Breast epithelium (tissue), 4 donors: ENCODE results near the gene AP3S2. TPM values are rescaled to one million over a fixed set of nuclear protein-coding genes. Genes with fewer than 3 reads are reported as not detected.
"Not testable (repeated sequence)": the region's sequence is repeated elsewhere in the genome, so short reads cannot be mapped to it uniquely, and the experiment has no call there.

Experiments used
- DNase-seq, 2 donors: peaks; one replicate each; pipeline ENCODE4 v3.0.0-alpha.2; 2019; ENCODE audit warnings: low spot score in 2 of 2
- H3K27ac ChIP-seq, 2 donors: fragments of 200-600 bp; sonication (generic) in 1 of 2; one replicate each; pipeline ENCODE4 v1.5.1; 2016 to 2019; ENCODE audit warnings: mild to moderate bottlenecking in 1 of 2
- H3K27me3 ChIP-seq, 2 donors: fragments of 200-600 bp; sonication (generic) in 1 of 2; one replicate each; pipeline versions ENCODE4 v1.5.1 to v1.6.0; 2017 to 2019; ENCODE audit warnings: control low read depth in 1 of 2, mild to moderate bottlenecking in 1 of 2
- H3K36me3 ChIP-seq: fragments of 200-600 bp; one replicate; pipeline ENCODE4 v1.5.1; 2019
- H3K4me1 ChIP-seq, 2 donors: fragments of 200-600 bp; sonication (generic); one replicate each; pipeline ENCODE4 v1.5.1; 2016 to 2019; ENCODE audit warnings: control low read depth in 1 of 2
- H3K4me3 ChIP-seq, 3 donors: fragments of 200-600 bp; sonication (generic); 1 replicate in 2 of 3; 2 replicates in 1 of 3; pipeline ENCODE4 v1.5.1; 2016 to 2019; ENCODE audit warnings: mild to moderate bottlenecking in 3 of 3, moderate library complexity in 2 of 3
- H3K9me3 ChIP-seq, 2 donors: fragments of 200-600 bp; sonication (generic) in 1 of 2; one replicate each; pipeline ENCODE4 v1.5.1; 2016 to 2019; ENCODE audit warnings: control low read depth in 1 of 2
- POLR2A ChIP-seq: fragments of 450-650 bp; IDR thresholded peaks from one replicate; pipeline ENCODE4 v1.6.1; 2016; ENCODE audit warnings: antibody characterized with exemption, mild to moderate bottlenecking, moderate library complexity
- POLR2AphosphoS5 ChIP-seq, 3 donors: sonication (generic); formaldehyde crosslinking; IDR thresholded peaks; one replicate each; pipeline ENCODE4 v1.6.1; 2017; ENCODE audit warnings: antibody characterized with exemption in 3 of 3
- intact Hi-C: fragments of 100-400 bp; cut with DNase I; formaldehyde crosslinking; loops from one replicate; pipeline ENCODE4 v1.15.1; 2023; ENCODE audit warnings: low total_unique reads
- total RNA-seq, 3 donors: library from RNA; depleted of rRNA; stranded (reverse); fragments of >200 nt; gene quantifications; one replicate each; pipeline ENCODE4 v1.1.0, GENCODE V29; 2016
- TF ChIP-seq, protein P1 (sequence below), 3 donors: fragments of 450-650 bp; IDR thresholded peaks; one replicate each; pipeline ENCODE4 v1.5.1; 2016 to 2017; ENCODE audit warnings: antibody characterized with exemption in 3 of 3, mild to moderate bottlenecking in 3 of 3, moderate library complexity in 3 of 3

Gene AP3S2
- total RNA-seq, 3 donors from 2014 or later = 37.4 to 57.4 (median 52.8) TPM

DNA sequence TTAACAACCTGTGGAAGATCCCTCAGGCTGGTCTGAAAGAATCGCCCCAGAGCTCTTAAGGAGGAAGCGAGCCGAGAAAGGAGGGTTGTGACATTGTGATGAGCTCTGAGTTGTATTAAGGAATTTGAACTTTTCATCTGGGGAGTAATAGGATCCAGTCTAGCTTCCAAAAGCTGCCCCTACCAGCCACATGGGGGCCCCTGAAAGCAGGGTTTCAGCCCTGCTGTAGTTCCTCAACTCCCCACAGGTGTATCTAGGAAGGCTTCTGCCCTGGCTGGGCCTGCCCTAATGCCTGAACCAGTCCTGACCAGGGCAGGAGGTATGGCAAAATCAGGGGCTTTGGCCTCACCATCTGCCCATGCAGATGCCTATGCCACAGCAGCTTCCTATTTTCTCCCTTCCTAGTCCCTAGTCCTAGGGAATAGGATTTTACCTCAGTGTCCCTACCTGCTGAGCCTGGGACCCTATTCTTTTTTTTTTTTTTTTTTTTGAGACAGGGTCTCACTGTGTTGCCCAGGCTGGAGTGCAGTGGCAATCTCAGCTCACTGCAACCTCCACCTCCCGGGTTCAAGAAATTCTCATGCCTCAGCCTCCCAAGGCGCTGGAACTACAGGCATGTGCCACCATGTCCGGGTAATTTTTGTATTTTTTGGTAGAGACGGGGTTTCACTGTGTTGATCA is 5.0 kb upstream of the AP3S2 start:
- Histone ChIP-seq H3K4me3 (no peak overlapping the region), H3K27me3 (no peaks in the 10 kb centered on the region), H3K36me3 (no peaks in the 10 kb centered on the region), H3K9me3 (no peaks in the 10 kb centered on the region), H3K4me1 (no peaks in the 10 kb centered on the region), H3K27ac (no peak overlapping the region)
- DNase-seq = no peak
- intact Hi-C loops = loop anchor here (10.0 kb wide), 1 partner anchor 176 kb away; no protein-coding TSS in a partner anchor
- TF ChIP-seq, protein P1, sequence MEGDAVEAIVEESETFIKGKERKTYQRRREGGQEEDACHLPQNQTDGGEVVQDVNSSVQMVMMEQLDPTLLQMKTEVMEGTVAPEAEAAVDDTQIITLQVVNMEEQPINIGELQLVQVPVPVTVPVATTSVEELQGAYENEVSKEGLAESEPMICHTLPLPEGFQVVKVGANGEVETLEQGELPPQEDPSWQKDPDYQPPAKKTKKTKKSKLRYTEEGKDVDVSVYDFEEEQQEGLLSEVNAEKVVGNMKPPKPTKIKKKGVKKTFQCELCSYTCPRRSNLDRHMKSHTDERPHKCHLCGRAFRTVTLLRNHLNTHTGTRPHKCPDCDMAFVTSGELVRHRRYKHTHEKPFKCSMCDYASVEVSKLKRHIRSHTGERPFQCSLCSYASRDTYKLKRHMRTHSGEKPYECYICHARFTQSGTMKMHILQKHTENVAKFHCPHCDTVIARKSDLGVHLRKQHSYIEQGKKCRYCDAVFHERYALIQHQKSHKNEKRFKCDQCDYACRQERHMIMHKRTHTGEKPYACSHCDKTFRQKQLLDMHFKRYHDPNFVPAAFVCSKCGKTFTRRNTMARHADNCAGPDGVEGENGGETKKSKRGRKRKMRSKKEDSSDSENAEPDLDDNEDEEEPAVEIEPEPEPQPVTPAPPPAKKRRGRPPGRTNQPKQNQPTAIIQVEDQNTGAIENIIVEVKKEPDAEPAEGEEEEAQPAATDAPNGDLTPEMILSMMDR (IDR thresholded peaks at IDR 0.05) = peak in 2 of 3 donors; percentile 68 to 77
- TF ChIP-seq POLR2A = no peak

DNA sequence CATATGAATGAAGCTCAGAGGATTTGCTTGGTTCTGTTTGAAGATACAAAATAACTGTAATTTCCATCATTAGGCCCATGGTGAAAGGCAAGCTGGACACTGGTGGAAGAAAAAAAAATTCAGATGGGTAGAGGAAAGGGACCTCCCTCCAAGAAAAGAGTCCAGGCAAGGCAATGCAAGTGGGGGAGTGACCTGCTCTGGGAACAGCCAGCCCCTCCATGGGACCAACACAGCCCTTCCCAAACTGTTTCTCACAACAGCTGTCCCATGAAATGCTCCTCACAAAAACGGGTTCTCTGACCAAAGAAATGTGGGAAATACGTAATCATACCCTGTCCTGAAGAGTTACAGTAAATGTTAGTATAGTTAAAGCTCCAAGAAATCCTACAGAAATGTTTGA is 4.4 kb upstream of the AP3S2 start:
- Histone ChIP-seq H3K27ac (no peak overlapping the region), H3K9me3 (no peaks in the 10 kb centered on the region), H3K36me3 (no peaks in the 10 kb centered on the region), H3K4me3 (no peak overlapping the region), H3K4me1 (no peaks in the 10 kb centered on the region), H3K27me3 (no peaks in the 10 kb centered on the region)
- intact Hi-C loops = loop anchor here (10.0 kb wide), 1 partner anchor 177 kb away; no protein-coding TSS in a partner anchor
- no peak for DNase-seq
- TF ChIP-seq, protein P1 (IDR thresholded peaks at IDR 0.05) = no peak
- TF ChIP-seq POLR2AphosphoS5 (IDR thresholded peaks at IDR 0.05) (no peak), POLR2A (no peak)

DNA sequence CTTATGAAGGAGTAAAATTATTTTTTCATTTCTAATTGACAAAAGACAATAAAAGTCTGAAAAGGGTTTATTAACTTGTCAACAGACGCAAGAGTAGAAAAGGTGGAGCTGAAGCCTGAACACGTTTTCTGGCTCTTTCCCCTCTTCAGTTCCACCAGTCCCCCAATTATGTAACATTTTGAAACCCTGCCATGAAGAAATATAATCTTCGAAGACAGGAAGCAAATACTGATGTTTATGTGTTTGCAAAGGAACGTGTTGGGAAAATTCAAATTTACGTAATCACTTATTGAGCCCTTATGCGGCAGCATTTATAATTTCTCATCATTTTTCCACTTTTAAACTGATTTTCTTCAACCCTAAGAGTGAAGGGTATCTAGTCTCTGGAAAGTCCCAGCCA is 767 bp downstream of the AP3S2 start:
- intact Hi-C loops = loop anchor here (10.0 kb wide), 1 partner anchor 182 kb away; no protein-coding TSS in a partner anchor
- no peak for TF ChIP-seq POLR2AphosphoS5 (IDR thresholded peaks at IDR 0.05)
- no peak for TF ChIP-seq POLR2A
- TF ChIP-seq, protein P1 (IDR thresholded peaks at IDR 0.05) = no peak
- H3K36me3 ChIP-seq = no peaks in the 10 kb centered on the region
- no peak for DNase-seq
- no peaks in the 10 kb centered on the region for H3K27me3 ChIP-seq
- peak overlapping the region; percentile 76 to 95 (median 87) for H3K4me3 ChIP-seq
- H3K4me1 ChIP-seq = no peaks in the 10 kb centered on the region
- H3K9me3 ChIP-seq = no peaks in the 10 kb centered on the region
- H3K27ac ChIP-seq = peak overlapping the region; percentile 92 to 93

DNA sequence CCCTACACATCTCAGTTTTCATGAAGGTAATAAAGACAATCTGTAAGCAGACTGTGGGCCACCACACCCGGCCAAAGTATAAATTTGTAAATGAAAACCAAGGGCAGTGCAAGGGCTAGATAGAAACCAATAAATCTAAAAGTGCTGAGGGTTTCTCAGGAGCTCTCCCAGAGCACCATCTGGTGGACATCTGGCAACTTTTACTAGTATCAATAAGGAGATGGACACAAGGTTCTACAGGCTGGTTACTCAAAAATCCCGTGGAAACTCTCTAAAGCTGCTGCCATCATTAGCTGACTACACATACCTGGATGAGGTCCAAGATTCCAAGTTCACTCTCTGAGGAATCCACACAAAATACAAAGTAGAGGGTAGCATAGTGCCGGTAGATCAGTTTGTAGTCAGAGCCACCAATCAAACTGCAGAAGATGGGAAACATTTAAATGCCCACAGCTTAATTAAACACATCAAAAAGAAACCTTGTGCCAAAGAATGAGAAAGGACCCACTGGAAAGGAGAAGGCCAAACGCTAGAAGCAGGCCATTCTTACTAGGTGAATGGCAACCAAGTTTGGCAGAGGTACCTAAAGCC is 5.5 kb downstream of the AP3S2 start:
- no peaks in the 10 kb centered on the region for H3K9me3 ChIP-seq
- intact Hi-C loops = no loop called here

DNA sequence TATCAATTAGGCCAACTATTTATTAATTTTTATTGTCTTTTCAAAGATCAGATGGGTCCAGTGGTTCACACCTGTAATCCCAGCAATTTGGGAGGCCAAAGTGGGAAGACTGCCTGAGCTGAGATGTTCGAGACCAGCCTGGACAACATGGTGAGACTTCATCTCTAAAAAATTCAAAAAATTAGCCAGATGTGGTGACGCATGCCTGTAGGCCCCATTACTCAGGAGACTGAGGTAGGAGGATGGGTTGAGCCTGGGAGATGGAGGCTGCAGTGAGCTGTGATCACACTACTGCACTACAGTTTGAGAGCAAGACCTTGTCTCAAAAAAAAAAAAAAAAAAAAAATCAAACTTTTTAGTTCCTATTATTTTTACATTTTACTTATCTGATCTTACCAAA is 8.2 kb downstream of the AP3S2 start:
- Histone ChIP-seq H3K27me3 (no peaks in the 10 kb centered on the region), H3K36me3 (no peaks in the 10 kb centered on the region), H3K4me3 (no peak overlapping the region), H3K4me1 (no peaks in the 10 kb centered on the region), H3K27ac (no peak overlapping the region), H3K9me3 (no peaks in the 10 kb centered on the region)
- intact Hi-C loops = no loop called here
- no peak for DNase-seq
- no peak for TF ChIP-seq POLR2AphosphoS5 (IDR thresholded peaks at IDR 0.05)
- TF ChIP-seq POLR2A = no peak
- TF ChIP-seq, protein P1 (IDR thresholded peaks at IDR 0.05) = no peak

More for the DNA sequence above, 5.5 kb downstream of the AP3S2 start:
- Histone ChIP-seq H3K27me3 (no peaks in the 10 kb centered on the region), H3K4me3 (no peak overlapping the region), H3K27ac (no peak overlapping the region), H3K36me3 (no peaks in the 10 kb centered on the region), H3K4me1 (no peaks in the 10 kb centered on the region)
- DNase-seq = no peak
- TF ChIP-seq, protein P1 (IDR thresholded peaks at IDR 0.05) = peak in 2 of 3 donors; percentile 13 to 35
- TF ChIP-seq POLR2A = no peak

DNA sequence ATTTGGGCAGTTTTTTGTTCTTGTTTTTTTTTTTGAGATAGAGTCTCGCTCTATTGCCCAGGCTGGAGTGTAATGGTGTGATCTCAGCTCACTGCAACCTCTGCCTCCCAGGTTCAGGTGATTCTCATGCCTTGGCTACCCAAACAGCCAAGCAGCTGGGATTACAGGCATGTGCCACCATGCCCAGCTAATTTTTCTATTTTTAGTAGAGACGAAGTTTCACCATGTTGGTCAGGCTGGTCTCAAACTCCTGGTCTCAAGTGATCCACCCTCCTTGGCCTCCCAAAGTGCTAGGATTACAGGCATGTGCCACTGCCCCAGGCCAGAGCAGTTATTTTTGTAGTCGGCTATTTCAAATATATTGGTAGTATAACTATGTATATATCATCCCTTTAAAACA is 8.6 kb downstream of the AP3S2 start:
- H3K36me3 ChIP-seq, intact Hi-C loops: not testable (repeated sequence)

More for the DNA sequence above, 8.6 kb downstream of the AP3S2 start:
- not testable (repeated sequence) for H3K27me3 ChIP-seq, H3K27ac ChIP-seq, H3K9me3 ChIP-seq, H3K4me1 ChIP-seq, DNase-seq, H3K4me3 ChIP-seq
